ENCODE data around the gene STKLD1.

Gene STKLD1

DNA sequence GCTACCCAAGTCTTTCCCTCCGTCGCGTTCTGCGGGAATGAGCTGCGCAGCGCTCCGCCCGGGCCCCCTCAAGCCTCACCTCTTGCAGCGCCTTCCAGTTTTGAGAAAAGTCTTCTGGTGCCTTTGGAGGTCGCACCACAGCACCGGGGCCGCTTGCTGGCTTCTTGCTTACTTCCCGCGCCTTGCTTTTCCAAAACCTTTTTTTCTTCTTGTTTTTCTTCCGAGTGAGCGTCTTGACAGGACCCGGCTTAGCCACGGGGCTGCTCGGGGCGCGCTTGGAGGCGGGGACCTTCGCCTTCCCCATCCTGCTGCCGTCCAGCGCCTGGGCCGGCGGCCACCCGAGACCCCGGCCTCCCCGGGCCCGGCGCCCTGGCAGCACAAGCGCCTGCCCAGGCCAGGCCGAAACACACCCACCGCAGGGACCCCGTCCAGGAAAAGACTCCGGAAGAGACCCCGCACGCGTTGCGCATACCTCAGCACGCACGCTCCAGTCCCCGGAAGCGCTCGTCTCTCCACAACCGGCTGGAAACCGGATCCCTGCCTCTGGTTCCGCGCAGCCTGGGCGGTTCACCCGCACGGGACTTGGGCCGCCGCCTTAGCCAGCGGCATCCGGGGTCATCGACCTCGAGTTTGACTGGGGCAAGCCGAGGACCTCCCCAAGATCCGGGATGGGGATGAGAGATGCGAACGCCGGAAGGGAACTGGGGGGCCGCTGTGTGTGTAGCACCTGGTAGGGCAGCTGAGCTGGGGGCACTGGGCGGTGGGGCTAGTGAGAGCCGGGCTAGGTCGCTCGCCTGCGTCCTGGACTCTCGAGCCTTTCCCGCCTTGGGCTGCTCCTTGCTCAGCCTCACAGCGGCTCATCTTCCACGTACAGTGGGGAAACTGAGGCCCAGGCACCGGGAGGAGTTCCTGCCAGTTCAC lies 41.6 kb downstream of the STKLD1 start, which contains the start of gene REXO4 (continued):
- TF ChIP-seq HOXC10 (CRISPR knock-in tag; IDR thresholded peaks at IDR 0.05) (no peak), ZBTB48 (tag by site-specific recombination; IDR thresholded peaks at IDR 0.05) (peak; percentile 97), ZNF791 (tag by site-specific recombination; IDR thresholded peaks at IDR 0.05) (no peak), ZNF239 (tag by site-specific recombination; IDR thresholded peaks at IDR 0.05) (0 out of 2 replicates have a peak, but pooled peaks have one; percentile 70), ZNF138 (tag by site-specific recombination; IDR thresholded peaks at IDR 0.05; ENCODE audit: borderline replicate concordance) (no peak), ZNF658 (tag by site-specific recombination; IDR thresholded peaks at IDR 0.05) (no peak), ZNF560 (tag by site-specific recombination; IDR thresholded peaks at IDR 0.05; ENCODE audit: borderline replicate concordance) (no peak), ZNF580 (tag by site-specific recombination; IDR thresholded peaks at IDR 0.05) (peak; percentile 99), ZNF664 (tag by site-specific recombination; IDR thresholded peaks at IDR 0.05) (peak; percentile 54; the same call in 1 of the 2 replicates), ZNF530 (tag by site-specific recombination; IDR thresholded peaks at IDR 0.05; ENCODE audit: low read depth) (no peak), ZNF366 (tag by site-specific recombination; conservative IDR thresholded peaks at IDR 0.05) (no peak), ZBTB17 (tag by site-specific recombination; IDR thresholded peaks at IDR 0.05) (peak; percentile 99), ZNF266 (tag by site-specific recombination; IDR thresholded peaks at IDR 0.05; ENCODE audit: low read depth) (no peak), ZNF624 (tag by site-specific recombination; IDR thresholded peaks at IDR 0.05) (no peak), ZNF202 (tag by site-specific recombination; IDR thresholded peaks at IDR 0.05; ENCODE audit: borderline replicate concordance) (no peak), GLIS1 (tag by site-specific recombination; IDR thresholded peaks at IDR 0.05) (peak; percentile 78), ZNF214 (tag by site-specific recombination; IDR thresholded peaks at IDR 0.05; ENCODE audit: borderline replicate concordance) (no peak), GLI4 (tag by site-specific recombination; IDR thresholded peaks at IDR 0.05) (peak; percentile 99), ZNF747 (tag by site-specific recombination; IDR thresholded peaks at IDR 0.05) (no peak), ZNF274 (IDR thresholded peaks at IDR 0.05; ENCODE audit: low read length) (no peak), ZNF274 (tag by site-specific recombination; IDR thresholded peaks at IDR 0.05; ENCODE audit: borderline replicate concordance) (no peak), KLF9 (tag by site-specific recombination; IDR thresholded peaks at IDR 0.05; ENCODE audit: low read depth) (peak; percentile 84), ZNF223 (tag by site-specific recombination; IDR thresholded peaks at IDR 0.05) (no peak; the same call in 1 of the 2 replicates), MZF1 (tag by site-specific recombination; IDR thresholded peaks at IDR 0.05; ENCODE audit: borderline replicate concordance) (peak; percentile 84; the same call in 1 of the 2 replicates)
- TF ChIP-seq, protein P1, sequence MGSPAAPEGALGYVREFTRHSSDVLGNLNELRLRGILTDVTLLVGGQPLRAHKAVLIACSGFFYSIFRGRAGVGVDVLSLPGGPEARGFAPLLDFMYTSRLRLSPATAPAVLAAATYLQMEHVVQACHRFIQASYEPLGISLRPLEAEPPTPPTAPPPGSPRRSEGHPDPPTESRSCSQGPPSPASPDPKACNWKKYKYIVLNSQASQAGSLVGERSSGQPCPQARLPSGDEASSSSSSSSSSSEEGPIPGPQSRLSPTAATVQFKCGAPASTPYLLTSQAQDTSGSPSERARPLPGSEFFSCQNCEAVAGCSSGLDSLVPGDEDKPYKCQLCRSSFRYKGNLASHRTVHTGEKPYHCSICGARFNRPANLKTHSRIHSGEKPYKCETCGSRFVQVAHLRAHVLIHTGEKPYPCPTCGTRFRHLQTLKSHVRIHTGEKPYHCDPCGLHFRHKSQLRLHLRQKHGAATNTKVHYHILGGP (tag by site-specific recombination; IDR thresholded peaks at IDR 0.05): 0 out of 2 replicates have a peak, but pooled peaks have one; percentile 17
- TF ChIP-seq, protein P2, sequence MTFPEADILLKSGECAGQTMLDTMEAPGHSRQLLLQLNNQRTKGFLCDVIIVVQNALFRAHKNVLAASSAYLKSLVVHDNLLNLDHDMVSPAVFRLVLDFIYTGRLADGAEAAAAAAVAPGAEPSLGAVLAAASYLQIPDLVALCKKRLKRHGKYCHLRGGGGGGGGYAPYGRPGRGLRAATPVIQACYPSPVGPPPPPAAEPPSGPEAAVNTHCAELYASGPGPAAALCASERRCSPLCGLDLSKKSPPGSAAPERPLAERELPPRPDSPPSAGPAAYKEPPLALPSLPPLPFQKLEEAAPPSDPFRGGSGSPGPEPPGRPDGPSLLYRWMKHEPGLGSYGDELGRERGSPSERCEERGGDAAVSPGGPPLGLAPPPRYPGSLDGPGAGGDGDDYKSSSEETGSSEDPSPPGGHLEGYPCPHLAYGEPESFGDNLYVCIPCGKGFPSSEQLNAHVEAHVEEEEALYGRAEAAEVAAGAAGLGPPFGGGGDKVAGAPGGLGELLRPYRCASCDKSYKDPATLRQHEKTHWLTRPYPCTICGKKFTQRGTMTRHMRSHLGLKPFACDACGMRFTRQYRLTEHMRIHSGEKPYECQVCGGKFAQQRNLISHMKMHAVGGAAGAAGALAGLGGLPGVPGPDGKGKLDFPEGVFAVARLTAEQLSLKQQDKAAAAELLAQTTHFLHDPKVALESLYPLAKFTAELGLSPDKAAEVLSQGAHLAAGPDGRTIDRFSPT (tag by site-specific recombination; IDR thresholded peaks at IDR 0.05): peak; percentile 87
- TF ChIP-seq, protein P3, sequence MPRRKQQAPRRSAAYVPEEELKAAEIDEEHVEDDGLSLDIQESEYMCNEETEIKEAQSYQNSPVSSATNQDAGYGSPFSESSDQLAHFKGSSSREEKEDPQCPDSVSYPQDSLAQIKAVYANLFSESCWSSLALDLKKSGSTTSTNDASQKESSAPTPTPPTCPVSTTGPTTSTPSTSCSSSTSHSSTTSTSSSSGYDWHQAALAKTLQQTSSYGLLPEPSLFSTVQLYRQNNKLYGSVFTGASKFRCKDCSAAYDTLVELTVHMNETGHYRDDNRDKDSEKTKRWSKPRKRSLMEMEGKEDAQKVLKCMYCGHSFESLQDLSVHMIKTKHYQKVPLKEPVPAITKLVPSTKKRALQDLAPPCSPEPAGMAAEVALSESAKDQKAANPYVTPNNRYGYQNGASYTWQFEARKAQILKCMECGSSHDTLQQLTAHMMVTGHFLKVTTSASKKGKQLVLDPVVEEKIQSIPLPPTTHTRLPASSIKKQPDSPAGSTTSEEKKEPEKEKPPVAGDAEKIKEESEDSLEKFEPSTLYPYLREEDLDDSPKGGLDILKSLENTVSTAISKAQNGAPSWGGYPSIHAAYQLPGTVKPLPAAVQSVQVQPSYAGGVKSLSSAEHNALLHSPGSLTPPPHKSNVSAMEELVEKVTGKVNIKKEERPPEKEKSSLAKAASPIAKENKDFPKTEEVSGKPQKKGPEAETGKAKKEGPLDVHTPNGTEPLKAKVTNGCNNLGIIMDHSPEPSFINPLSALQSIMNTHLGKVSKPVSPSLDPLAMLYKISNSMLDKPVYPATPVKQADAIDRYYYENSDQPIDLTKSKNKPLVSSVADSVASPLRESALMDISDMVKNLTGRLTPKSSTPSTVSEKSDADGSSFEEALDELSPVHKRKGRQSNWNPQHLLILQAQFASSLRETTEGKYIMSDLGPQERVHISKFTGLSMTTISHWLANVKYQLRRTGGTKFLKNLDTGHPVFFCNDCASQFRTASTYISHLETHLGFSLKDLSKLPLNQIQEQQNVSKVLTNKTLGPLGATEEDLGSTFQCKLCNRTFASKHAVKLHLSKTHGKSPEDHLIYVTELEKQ (tag by site-specific recombination; IDR thresholded peaks at IDR 0.05; ENCODE audit: borderline replicate concordance): peak; percentile 82
- TF ChIP-seq, protein P4, sequence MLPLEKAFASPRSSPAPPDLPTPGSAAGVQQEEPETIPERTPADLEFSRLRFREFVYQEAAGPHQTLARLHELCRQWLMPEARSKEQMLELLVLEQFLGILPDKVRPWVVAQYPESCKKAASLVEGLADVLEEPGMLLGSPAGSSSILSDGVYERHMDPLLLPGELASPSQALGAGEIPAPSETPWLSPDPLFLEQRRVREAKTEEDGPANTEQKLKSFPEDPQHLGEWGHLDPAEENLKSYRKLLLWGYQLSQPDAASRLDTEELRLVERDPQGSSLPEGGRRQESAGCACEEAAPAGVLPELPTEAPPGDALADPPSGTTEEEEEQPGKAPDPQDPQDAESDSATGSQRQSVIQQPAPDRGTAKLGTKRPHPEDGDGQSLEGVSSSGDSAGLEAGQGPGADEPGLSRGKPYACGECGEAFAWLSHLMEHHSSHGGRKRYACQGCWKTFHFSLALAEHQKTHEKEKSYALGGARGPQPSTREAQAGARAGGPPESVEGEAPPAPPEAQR (tag by site-specific recombination; IDR thresholded peaks at IDR 0.05): peak; percentile 87; the same call in 1 of the 2 replicates
- TF ChIP-seq, protein P5, sequence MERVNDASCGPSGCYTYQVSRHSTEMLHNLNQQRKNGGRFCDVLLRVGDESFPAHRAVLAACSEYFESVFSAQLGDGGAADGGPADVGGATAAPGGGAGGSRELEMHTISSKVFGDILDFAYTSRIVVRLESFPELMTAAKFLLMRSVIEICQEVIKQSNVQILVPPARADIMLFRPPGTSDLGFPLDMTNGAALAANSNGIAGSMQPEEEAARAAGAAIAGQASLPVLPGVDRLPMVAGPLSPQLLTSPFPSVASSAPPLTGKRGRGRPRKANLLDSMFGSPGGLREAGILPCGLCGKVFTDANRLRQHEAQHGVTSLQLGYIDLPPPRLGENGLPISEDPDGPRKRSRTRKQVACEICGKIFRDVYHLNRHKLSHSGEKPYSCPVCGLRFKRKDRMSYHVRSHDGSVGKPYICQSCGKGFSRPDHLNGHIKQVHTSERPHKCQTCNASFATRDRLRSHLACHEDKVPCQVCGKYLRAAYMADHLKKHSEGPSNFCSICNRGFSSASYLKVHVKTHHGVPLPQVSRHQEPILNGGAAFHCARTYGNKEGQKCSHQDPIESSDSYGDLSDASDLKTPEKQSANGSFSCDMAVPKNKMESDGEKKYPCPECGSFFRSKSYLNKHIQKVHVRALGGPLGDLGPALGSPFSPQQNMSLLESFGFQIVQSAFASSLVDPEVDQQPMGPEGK (tag by site-specific recombination; IDR thresholded peaks at IDR 0.05): peak; percentile 96
